A549 (cell line): ENCODE measurements around the gene TMA7B. TPM values are rescaled to one million over a fixed set of nuclear protein-coding genes. Genes with fewer than 3 reads are reported as not detected.
A peak's percentile ranks its signal among the peaks of the same experiment; 100 is the strongest.

ENCODE experiments used
- ATAC-seq, 2 experiments: fragments of 200-7000 bp in 1 of 2; fragments of >200 bp in 1 of 2; cut with Nextera tagmentation in 1 of 2; cut with Tn5 transposase in 1 of 2; 3 replicates each; pipeline versions ENCODE4 v1.8.0 to v1.9.1; 2018 to 2020; ENCODE audit warnings: mild to moderate bottlenecking in 1 of 2, moderate library complexity in 1 of 2
- CTCF ChIA-PET: fragments of 300-600 bp; sonication (Branson Sonifier 250); formaldehyde crosslinking; extraction: SDS; loops from one replicate; lab custom pipeline; 2021; ENCODE audit warnings: antibody characterized with exemption, inconsistent platforms; lab: Yijun Ruan, JAX
- POLR2A ChIA-PET: fragments of 350-600 bp; formaldehyde crosslinking; extraction: SDS; loops from one replicate; lab custom pipeline; 2021; ENCODE audit warnings: antibody characterized with exemption, inconsistent platforms; lab: Yijun Ruan, JAX
- DNase-seq, 2 experiments: peaks; one replicate each; pipeline versions ENCODE4 v3.0.0 to v3.0.0-alpha.2; 2011 to 2016; ENCODE audit warnings: low read depth in 1 of 2, low spot score in 1 of 2
- FAIRE-seq: peaks from 2 replicates; lab custom pipeline; 2011; peaks lifted over from hg19 to GRCh38; lab: Jason Lieb, UNC
- H3K27ac ChIP-seq, 2 experiments: fragments of >200 bp; sonication (Bioruptor Twin); formaldehyde crosslinking; 3 replicates each; pipeline ENCODE4 v1.5.1; 2016 to 2017
- H3K4me1 ChIP-seq: fragments of >200 bp; sonication (Bioruptor Twin); formaldehyde crosslinking; 3 replicates; pipeline ENCODE4 v1.6.1; 2016
- H3K4me2 ChIP-seq: fragments of >200 bp; sonication (Bioruptor Twin); formaldehyde crosslinking; 3 replicates; pipeline ENCODE4 v1.6.1; 2016
- H3K4me3 ChIP-seq: fragments of >200 bp; sonication (Bioruptor Twin); formaldehyde crosslinking; 3 replicates; pipeline ENCODE4 v1.5.1; 2016
- H3K9me3 ChIP-seq: fragments of >200 bp; sonication (Bioruptor Twin); formaldehyde crosslinking; 3 replicates; pipeline ENCODE4 v1.6.1; 2016
- BHLHE40 ChIP-seq: IDR thresholded peaks from 2 replicates; pipeline ENCODE4 v1.6.1; 2012; ENCODE audit warnings: low read depth, low read length, inconsistent platforms
- CEBPB ChIP-seq, 2 experiments: fragments of >200 bp in 1 of 2; sonication (Bioruptor Twin) in 1 of 2; formaldehyde crosslinking in 1 of 2; IDR thresholded peaks; 2 replicates each; pipeline ENCODE4 v1.6.1; 2012 to 2016
- CHD2 ChIP-seq: fragments of 150-350 bp; IDR thresholded peaks from 2 replicates; pipeline ENCODE4 v1.6.1; 2014; ENCODE audit warnings: low read length; ENCODE audit not compliant: partially characterized antibody
- EHF ChIP-seq: fragments of 250-450 bp; sonication (Bioruptor Pico); IDR thresholded peaks from 2 replicates; pipeline ENCODE4 v1.5.0; 2020; ENCODE audit warnings: mild to moderate bottlenecking
- ELK1 ChIP-seq: fragments of 150-350 bp; IDR thresholded peaks from 2 replicates; pipeline ENCODE4 v1.6.1; 2014; ENCODE audit warnings: low read depth, mild to moderate bottlenecking, low read length
- EP300 ChIP-seq, 2 experiments: fragments of >200 bp; sonication (Bioruptor Twin); formaldehyde crosslinking; IDR thresholded peaks; 2 replicates in 1 of 2; 3 replicates in 1 of 2; pipeline ENCODE4 v1.6.1; 2016 to 2017
- HMGXB4 ChIP-seq: fragments of 250-450 bp; sonication (Bioruptor Pico); IDR thresholded peaks from 2 replicates; pipeline ENCODE4 v1.5.0; 2021; ENCODE audit warnings: mild to moderate bottlenecking, moderate library complexity, borderline replicate concordance
- HOXB13 ChIP-seq: fragments of 250-450 bp; sonication (Bioruptor Pico); IDR thresholded peaks from 2 replicates; pipeline ENCODE4 v1.5.0; 2020; ENCODE audit warnings: low read depth, mild to moderate bottlenecking, moderate library complexity
- JUNB ChIP-seq: fragments of >200 bp; sonication (Bioruptor Twin); formaldehyde crosslinking; IDR thresholded peaks from 2 replicates; pipeline ENCODE4 v1.6.1; 2016
- KDM1A ChIP-seq: fragments of 200-600 bp; sonication (generic); IDR thresholded peaks from 2 replicates; pipeline ENCODE4 v1.6.1; 2016; ENCODE audit warnings: low read depth, mild to moderate bottlenecking
- KDM5A ChIP-seq: fragments of 200-600 bp; sonication (generic); IDR thresholded peaks from 2 replicates; pipeline ENCODE4 v1.6.1; 2016; ENCODE audit warnings: antibody characterized with exemption, mild to moderate bottlenecking
- MAFK ChIP-seq: fragments of 450-650 bp; IDR thresholded peaks from 2 replicates; pipeline ENCODE4 v1.6.1; 2014; ENCODE audit not compliant: partially characterized antibody
- MYC ChIP-seq: IDR thresholded peaks from 2 replicates; pipeline ENCODE4 v1.6.1; 2012; ENCODE audit warnings: mild to moderate bottlenecking, inconsistent platforms, low read length, improper control_type of control experiment, borderline replicate concordance
- NFE2L2 ChIP-seq: fragments of 150-350 bp; conservative IDR thresholded peaks from 2 replicates; pipeline ENCODE4 v1.6.1; 2014; ENCODE audit warnings: low read length
- RAD21 ChIP-seq, 2 experiments: fragments of >200 bp in 1 of 2; sonication (Bioruptor Twin) in 1 of 2; formaldehyde crosslinking in 1 of 2; IDR thresholded peaks in 1 of 2; conservative IDR thresholded peaks in 1 of 2; 2 replicates in 1 of 2; 3 replicates in 1 of 2; pipeline ENCODE4 v1.6.1; 2012 to 2018; ENCODE audit warnings: inconsistent platforms in 1 of 2
- RARB ChIP-seq: fragments of 250-450 bp; sonication (Bioruptor Pico); IDR thresholded peaks from 2 replicates; pipeline ENCODE4 v1.8.0; 2021; ENCODE audit warnings: mild to moderate bottlenecking, moderate library complexity
- RCOR1 ChIP-seq: fragments of 150-350 bp; IDR thresholded peaks from 2 replicates; pipeline ENCODE4 v1.6.1; 2014; ENCODE audit warnings: antibody characterized with exemption, low read length, low read depth
- RFX5 ChIP-seq: fragments of 450-650 bp; IDR thresholded peaks from 2 replicates; pipeline ENCODE4 v1.7.1; 2014; ENCODE audit warnings: antibody characterized with exemption, mild to moderate bottlenecking, moderate library complexity
- TFCP2L1 ChIP-seq: fragments of 250-450 bp; sonication (Bioruptor Pico); IDR thresholded peaks from 2 replicates; pipeline ENCODE4 v1.5.0; 2021; ENCODE audit warnings: mild to moderate bottlenecking
- TP53 ChIP-seq: fragments of 250-450 bp; sonication (Bioruptor Pico); IDR thresholded peaks from 2 replicates; pipeline ENCODE4 v1.5.0; 2021; ENCODE audit warnings: mild to moderate bottlenecking, moderate library complexity
- ZSCAN20 ChIP-seq: fragments of 250-450 bp; sonication (Bioruptor Pico); IDR thresholded peaks from 2 replicates; pipeline ENCODE4 v1.8.0; 2022; ENCODE audit warnings: mild to moderate bottlenecking, moderate library complexity
- WGBS: methylation state at CpG from one replicate; pipeline ENCODE4 v1.1.6; 2017; ENCODE audit errors: missing lambda C conversion rate; 5-methylcytosine and 5-hydroxymethylcytosine counted together
- polyA plus RNA-seq, 4 experiments: library from polyadenylated mRNA; depleted of rRNA in 3 of 4; stranded (reverse); fragments of >200 nt; fragmentation: RNase III in 1 of 4; extraction: RNeasy Plus Mini Kit Qiagen cat#74134 plus additional on column Dnase treatment in 1 of 4; gene quantifications; 2 replicates in 3 of 4; 3 replicates in 1 of 4; pipeline ENCODE4 v1.2.3, GENCODE V29; 2011 to 2017
- TF ChIP-seq, protein P1 (sequence below): fragments of >200 bp; sonication (Bioruptor Twin); formaldehyde crosslinking; IDR thresholded peaks from 3 replicates; pipeline ENCODE4 v1.6.1; 2016
- TF ChIP-seq, protein P2 (sequence below): fragments of 250-450 bp; sonication (Bioruptor Pico); IDR thresholded peaks from 2 replicates; pipeline ENCODE4 v1.5.0; 2020; ENCODE audit warnings: low read depth, mild to moderate bottlenecking, moderate library complexity
- TF ChIP-seq, protein P3 (sequence below): IDR thresholded peaks from 2 replicates; pipeline ENCODE4 v1.6.1; 2012

The TMA7B gene
- polyA plus RNA-seq, 2 of the 4 experiments (the other 2 are of a cell fraction): not detected

DNA sequence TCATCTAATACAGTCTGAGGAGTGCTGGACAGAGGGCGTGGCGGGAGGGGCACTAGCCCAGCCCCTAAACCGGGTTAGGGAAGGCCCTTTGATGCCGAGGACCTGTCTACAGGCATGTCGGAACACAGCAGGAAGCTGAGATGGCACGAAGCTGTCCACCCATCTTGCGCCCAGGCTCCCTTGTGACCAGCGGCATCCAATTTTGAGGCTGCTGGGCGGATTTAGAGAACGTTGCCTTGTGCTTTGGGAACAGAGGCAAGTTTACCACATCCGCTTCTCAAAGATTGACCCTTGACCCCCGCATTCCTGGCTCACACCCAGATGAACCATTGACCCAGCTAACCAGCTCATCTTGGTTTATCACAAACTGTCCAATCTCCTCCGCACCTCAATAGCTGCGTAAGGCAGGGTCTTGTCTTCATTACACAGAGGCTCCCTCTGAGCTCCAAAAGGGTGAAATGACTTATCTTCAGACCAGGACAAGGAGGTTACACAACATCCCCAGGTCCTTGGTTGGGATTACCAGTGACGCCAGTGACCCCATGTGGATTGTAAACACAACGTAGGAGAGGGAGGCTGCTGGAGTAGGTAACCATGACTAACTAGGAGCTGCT is 39.1 kb downstream of the TMA7B start:
- ATAC-seq (peak; percentile 53 to 74; a peak in 3 of 6 replicates), DNase-seq (peak; percentile 30 to 61), FAIRE-seq (no peak)
- POLR2A ChIA-PET: no interaction called here
- CTCF ChIA-PET: interaction anchor here (0.7 kb wide), 1 partner anchor 432 kb away, joined by 3 read pairs; no protein-coding TSS in a partner anchor
- H3K4me1 ChIP-seq: peaks cover 28% of the 10 kb centered on the region; the same call in 2 of the 3 replicates
- H3K27ac ChIP-seq: no peak overlapping the region
- no peak overlapping the region; the same call in 2 of the 3 replicates for H3K4me2 ChIP-seq
- TF ChIP-seq EHF (CRISPR knock-in tag) (no peak), RAD21 (conservative IDR thresholded peaks at IDR 0.05 in 1 of 2, IDR thresholded peaks at IDR 0.05 in 1 of 2) (peak in 1 of 2 experiments; percentile 22; a peak in 1 of 5 replicates), CEBPB (IDR thresholded peaks at IDR 0.05) (peak in 1 of 2 experiments; percentile 41; a peak in 1 of 4 replicates), EP300 (IDR thresholded peaks at IDR 0.05) (no peak), TP53 (CRISPR knock-in tag) (no peak), MAFK (no peak)
- H3K4me3 ChIP-seq: no peak overlapping the region
- H3K9me3 ChIP-seq: no peaks in the 10 kb centered on the region
- 73% methylated on average over 12 of the region's 16 CpGs for WGBS

DNA sequence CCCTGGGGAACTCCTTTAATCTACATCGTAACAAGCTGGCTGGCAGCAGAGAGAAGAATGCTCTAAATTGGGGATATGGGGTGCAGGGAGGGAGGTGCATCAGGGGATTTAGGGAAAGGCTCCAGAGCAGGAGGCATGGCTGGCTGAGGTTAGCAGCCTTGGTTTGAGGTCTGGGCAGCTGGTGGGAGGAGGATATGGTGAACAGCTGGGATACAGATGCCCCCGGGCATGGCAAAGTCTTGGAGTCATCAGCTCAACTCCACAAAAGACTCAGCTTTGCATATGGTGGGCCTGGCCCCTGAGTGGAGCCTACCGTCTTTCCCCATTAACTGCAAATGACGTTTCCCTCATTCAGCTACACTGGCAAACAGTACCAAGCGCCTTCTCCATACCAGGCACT is 40.0 kb downstream of the TMA7B start:
- CTCF ChIA-PET: interaction anchor here (0.9 to 2.6 kb wide), 2 partner anchors 439 to 465 kb away, joined by 3 to 7 read pairs; no protein-coding TSS in a partner anchor
- no peak overlapping the region for H3K4me3 ChIP-seq
- no peak for TF ChIP-seq EHF (CRISPR knock-in tag)
- no peak for TF ChIP-seq RARB (CRISPR knock-in tag)
- TF ChIP-seq HOXB13 (CRISPR knock-in tag): no peak
- no peak for TF ChIP-seq TFCP2L1 (CRISPR knock-in tag)
- no peak for TF ChIP-seq HMGXB4 (CRISPR knock-in tag)
- TF ChIP-seq, protein P1, sequence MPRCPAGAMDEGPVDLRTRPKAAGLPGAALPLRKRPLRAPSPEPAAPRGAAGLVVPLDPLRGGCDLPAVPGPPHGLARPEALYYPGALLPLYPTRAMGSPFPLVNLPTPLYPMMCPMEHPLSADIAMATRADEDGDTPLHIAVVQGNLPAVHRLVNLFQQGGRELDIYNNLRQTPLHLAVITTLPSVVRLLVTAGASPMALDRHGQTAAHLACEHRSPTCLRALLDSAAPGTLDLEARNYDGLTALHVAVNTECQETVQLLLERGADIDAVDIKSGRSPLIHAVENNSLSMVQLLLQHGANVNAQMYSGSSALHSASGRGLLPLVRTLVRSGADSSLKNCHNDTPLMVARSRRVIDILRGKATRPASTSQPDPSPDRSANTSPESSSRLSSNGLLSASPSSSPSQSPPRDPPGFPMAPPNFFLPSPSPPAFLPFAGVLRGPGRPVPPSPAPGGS: no peak
- no peak for TF ChIP-seq MYC
- no peak for TF ChIP-seq ELK1
- TF ChIP-seq CHD2: no peak
- no peak for TF ChIP-seq ZSCAN20
- no peak for TF ChIP-seq RFX5
- TF ChIP-seq NFE2L2: no peak
- no peak for TF ChIP-seq KDM1A
- TF ChIP-seq JUNB: no peak
- TF ChIP-seq, protein P2, sequence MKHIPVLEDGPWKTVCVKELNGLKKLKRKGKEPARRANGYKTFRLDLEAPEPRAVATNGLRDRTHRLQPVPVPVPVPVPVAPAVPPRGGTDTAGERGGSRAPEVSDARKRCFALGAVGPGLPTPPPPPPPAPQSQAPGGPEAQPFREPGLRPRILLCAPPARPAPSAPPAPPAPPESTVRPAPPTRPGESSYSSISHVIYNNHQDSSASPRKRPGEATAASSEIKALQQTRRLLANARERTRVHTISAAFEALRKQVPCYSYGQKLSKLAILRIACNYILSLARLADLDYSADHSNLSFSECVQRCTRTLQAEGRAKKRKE (CRISPR knock-in tag): no peak
- TF ChIP-seq RCOR1: no peak
- no peak for TF ChIP-seq KDM5A
- no peak for TF ChIP-seq BHLHE40
- TF ChIP-seq, protein P3, sequence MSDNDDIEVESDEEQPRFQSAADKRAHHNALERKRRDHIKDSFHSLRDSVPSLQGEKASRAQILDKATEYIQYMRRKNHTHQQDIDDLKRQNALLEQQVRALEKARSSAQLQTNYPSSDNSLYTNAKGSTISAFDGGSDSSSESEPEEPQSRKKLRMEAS: no peak
- FAIRE-seq (no peak), DNase-seq (no peak), ATAC-seq (no peak)
- POLR2A ChIA-PET: no interaction called here
- no peaks in the 10 kb centered on the region for H3K9me3 ChIP-seq
- H3K27ac ChIP-seq: no peak overlapping the region
- H3K4me2 ChIP-seq: no peak overlapping the region
- 76% methylated on average over 5 of the region's 5 CpGs for WGBS
- H3K4me1 ChIP-seq: peaks cover 28% of the 10 kb centered on the region; the same call in 2 of the 3 replicates
